Kidney tubule cell (primary cell): ENCODE measurements around the gene ITGBL1.
A peak's percentile ranks its signal among the peaks of the same experiment; 100 is the strongest.

Experiments used
- DNase-seq: peaks from one replicate; pipeline ENCODE4 v3.0.0-alpha.2; 2018; ENCODE audit warnings: low spot score

ITGBL1 gene

GRCh38 chr13:101567841-101568240 is 115.4 kb downstream of the ITGBL1 start:
- no peak for DNase-seq

GRCh38 chr13:101569807-101570206 is 117.3 kb downstream of the ITGBL1 start:
- peak; percentile 57 for DNase-seq

- DNase-seq = peak; percentile 64
Observed at GRCh38 chr13:101570410-101570809, 117.9 kb downstream of the ITGBL1 start.

DNA sequence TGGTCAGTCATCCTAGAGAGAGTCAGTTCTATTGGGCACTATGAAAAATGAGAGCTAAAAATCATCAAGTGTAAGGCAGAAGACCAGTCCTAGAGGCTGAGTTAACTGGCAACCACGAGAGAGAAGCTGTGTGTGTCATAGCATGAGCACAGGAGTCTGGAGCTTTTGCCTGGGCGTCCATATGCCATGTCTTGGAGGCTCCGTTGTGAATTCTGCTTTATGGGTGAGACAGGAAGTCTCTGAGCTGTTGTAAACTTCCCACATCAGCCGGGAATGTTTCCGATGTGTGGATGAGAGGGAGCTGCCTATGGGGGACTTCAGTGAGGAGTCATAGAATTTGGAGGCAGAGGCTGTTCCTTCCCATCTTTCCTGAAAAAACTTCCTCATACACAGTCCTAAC is 120.0 kb downstream of the ITGBL1 start:
- DNase-seq = peak; percentile 28

GRCh38 chr13:101575581-101575980 is 123.1 kb downstream of the ITGBL1 start:
- peak; percentile 51 for DNase-seq

DNA sequence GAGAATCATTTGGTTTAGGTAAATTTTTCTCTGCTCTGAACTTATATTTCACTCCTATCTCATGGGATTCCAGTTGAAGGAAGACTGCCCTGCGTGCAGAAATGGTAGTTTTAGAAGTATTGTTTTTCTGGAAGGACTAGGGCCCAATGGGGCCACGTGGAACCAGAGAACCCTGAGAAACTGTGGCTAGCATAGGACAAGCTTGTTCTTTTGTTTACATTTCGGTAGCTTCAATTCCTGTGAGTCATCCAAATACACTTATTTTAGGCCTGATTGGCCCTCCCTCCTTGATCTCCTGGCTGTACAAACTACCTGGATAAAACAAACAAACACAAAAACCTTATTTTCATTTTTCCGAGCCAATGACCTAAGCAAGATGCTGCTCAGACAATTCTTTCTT is 124.0 kb downstream of the ITGBL1 start:
- no peak for DNase-seq

DNA sequence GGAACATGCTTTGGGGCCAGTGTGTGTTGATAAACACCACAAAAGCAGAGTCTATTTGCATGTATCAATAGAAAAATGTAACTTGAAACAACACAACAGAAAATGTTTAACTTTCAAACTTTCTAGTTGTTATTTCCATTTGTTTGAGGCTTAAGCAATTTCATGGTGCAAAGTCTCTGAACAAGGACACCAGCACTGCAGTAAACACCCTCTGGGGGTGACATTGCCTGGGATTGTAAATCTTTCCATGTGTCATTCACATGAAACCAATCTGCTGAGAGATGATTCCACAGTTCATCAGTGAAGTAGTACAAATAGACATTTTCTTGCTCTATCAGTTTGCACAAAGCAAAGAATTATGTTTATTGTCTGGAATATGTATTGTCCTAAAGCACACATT is 124.5 kb downstream of the ITGBL1 start:
- no peak for DNase-seq

- peak; percentile 53 for DNase-seq
Observed at GRCh38 chr13:101579281-101579802, 126.9 kb downstream of the ITGBL1 start.

- DNase-seq = no peak
Observed at GRCh38 chr13:101584331-101584730, 131.9 kb downstream of the ITGBL1 start.

- DNase-seq = no peak
Observed at GRCh38 chr13:101590479-101590878, 138.0 kb downstream of the ITGBL1 start.

- DNase-seq = no peak
Observed at GRCh38 chr13:101594936-101595335, 142.5 kb downstream of the ITGBL1 start.

GRCh38 chr13:101596803-101597202 is 144.3 kb downstream of the ITGBL1 start:
- no peak for DNase-seq

- DNase-seq = peak; percentile 59
Observed at GRCh38 chr13:101611491-101612475, 159.3 kb downstream of the ITGBL1 start.

DNA sequence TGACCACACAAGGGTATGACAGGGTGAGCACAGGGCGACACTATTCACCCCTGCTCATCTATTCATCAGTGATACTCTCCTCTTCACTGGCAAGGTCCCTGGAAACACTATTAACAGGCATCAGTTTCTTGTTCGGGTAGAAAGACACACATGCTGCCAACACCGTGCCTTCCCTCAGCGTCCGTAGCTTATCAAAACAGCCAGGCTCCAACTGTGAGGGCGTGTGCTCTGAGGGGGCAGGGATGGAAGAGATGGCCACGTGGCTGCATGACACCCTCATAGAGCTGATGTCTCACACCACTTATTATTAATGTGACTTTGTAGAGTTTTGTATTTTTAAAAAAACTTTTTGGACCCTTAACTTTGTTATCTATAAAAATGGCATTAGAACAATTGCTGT is 160.3 kb downstream of the ITGBL1 start:
- DNase-seq = no peak

DNA sequence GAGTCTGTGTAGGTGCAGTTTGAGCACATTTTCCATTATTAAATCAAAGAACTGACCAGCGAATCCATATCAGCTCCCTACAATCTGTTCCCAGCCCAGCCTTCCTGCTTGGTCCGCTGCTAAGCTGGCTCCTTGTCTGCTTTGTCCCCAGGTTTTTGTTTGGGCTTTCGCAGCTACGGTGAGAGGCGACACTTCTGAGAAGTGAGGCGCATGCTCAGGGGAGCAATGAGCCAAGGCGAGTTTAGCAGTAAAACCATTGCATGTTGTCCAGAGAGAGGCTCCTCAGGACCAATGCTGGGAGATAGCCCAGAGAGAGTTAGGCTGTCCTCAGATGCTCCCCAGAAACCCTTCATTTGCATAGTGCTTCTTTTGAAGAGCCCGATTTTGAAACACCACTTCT is 162.0 kb downstream of the ITGBL1 start:
- no peak for DNase-seq

DNA sequence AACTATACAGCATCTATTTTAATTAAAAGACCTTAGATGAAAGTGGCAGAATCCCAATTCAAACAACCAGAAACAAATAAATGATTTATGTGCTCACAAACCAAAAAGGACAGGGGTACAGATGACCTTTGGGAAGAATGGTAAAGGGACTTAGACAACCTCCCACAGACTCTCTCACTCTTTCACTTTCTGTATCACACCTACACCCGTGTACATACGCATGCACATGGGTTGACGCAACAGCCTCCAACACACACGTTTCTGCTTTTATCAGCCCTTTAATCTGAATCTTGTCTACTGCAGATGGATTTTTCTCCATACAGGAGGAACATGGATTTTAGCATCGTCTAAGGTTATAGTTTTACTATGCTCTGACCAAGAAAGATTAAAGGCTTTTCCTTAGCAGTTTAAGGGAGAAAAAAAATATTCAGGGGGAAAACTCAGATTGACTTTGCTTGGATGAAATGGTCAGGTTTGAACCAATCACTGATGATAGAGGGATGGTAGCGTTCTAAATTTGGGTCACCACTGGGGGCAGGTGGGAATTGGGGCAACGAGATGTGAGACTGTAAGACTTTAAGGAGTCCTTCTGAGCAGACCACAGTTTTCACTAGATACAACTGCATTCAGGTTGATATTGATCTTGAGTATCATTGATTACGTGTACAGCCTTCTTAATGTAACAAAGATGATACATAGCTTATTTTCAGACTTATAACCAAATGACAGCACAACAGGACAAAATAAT is 166.1 kb downstream of the ITGBL1 start:
- DNase-seq = no peak

DNA sequence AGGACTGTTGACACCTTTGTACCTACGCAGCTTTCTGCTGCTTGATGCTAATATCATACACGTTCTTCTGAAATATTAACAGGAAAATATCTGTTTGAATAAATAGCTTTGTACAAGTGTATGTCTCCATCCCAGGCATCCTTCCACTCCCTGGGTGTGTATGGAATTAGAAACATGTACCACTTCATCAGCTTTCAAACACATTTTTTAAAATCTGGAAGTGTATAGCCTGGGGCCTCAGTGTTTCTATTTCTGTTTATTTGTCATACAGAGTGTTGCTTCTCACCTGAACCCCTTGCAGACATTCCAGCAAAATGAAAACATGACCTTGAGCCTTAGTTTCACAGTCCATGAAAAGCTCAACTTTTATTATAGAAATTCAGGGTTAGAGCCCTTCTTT is 168.6 kb downstream of the ITGBL1 start:
- no peak for DNase-seq

DNA sequence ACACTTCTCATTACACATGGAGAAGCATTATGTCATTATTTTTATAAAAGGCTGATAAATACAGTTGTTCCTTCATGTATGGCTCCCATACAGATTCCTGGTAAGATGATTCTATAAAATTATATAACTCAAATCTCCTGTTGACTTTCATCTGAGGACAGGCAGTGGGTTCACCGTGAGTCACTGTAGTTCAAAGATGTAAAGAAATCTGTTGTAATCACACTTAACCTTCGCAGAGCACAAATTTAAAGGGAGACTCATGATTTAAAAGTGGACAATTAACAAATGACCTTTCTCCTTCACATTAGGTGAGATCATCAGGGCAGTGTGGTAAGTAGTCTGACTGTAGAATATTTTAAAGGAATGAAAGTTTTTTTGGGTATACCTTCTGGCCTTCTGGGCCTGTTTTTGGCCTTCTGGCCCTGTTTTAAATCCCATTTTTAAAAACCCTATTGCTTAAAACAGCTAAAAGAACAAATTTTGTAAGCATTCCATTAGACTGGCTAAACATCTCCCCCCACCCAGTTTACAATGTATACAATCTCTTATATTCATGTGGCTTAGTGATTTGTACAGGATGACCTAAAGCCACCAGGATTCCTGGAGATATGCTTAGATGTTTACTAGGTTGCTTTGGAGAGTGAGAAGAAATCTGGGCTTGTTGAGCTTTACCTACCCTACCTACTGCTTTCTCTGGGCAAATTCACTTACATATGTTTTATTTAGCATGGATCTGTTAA is 171.2 kb downstream of the ITGBL1 start:
- no peak for DNase-seq

GRCh38 chr13:101624210-101624922 is 171.9 kb downstream of the ITGBL1 start:
- peak; percentile 49 for DNase-seq

DNA sequence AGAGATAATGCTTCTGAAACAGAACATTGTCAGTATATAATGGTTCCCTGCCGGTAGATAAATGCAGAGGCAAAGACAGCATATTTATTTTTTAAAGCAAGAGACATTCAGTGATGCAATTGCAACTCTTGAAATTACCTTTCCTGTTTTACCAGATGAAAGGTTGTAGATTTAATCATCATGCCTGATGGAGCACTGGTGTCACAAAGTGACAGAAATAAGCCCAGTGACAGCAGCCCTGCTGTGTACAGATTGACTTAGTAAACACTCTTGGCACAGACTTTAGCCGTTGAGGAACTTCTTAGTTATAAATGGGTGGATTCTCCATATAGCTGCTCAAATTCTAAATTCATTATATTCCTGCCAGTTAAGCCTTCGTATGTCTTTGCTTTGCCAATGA is 172.5 kb downstream of the ITGBL1 start:
- no peak for DNase-seq

DNA sequence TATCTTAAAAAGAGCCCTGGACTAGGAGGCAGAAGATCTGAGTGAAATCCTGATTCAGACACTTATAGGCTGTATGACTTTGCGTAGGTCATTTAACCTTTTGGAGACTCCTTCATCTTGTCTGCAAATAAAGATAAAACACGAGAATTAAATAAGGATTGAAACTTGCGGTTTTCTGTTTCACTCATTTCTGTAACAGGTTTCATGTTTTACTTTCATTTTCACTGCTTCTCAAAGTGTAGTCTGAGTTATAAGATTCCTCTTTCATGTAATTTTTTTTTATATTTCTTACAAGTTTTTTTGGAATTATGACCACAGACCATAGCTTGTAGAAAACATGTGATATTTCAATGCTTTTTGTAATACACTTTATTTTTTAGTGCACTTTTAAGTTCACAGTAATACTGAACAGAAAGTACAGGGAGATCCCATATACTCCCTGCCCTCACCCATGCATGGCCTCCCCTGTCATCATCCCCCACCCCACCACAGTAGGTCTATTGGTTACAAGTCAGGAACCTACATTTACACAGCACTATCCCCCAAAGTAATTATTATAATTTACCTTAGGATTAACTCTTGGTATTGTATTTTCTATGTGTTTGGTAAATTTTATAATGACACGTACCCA is 174.6 kb downstream of the ITGBL1 start:
- DNase-seq = peak; percentile 21
